Lung (tissue), 12 donors: Measurements from ENCODE around the gene ADCY3. TPM values are rescaled to one million over a fixed set of nuclear protein-coding genes. Genes with fewer than 3 reads are reported as not detected.

Experiments
- ATAC-seq: fragments of 200-7000 bp; cut with Tn5 transposase; one replicate; pipeline ENCODE4 v1.9.1; 2020; ENCODE audit warnings: moderate number of reproducible peaks; ENCODE audit not compliant: insufficient read depth, low FRiP score
- DNase-seq, 3 donors: peaks; one replicate each; pipeline ENCODE4 v3.0.0-alpha.2; 2013 to 2017
- H3K27ac ChIP-seq, 2 donors: one replicate each; pipeline ENCODE4 v1.5.1; 2013; ENCODE audit warnings: mild to moderate bottlenecking in 2 of 2, moderate library complexity in 2 of 2, control low read depth in 1 of 2, inconsistent platforms in 1 of 2, low read depth in 1 of 2, low read length in 1 of 2
- H3K27me3 ChIP-seq, 3 donors: one replicate each; pipeline ENCODE4 v1.5.1; 2013; ENCODE audit warnings: low read length in 2 of 3; ENCODE audit not compliant: control insufficient read depth in 3 of 3, insufficient read depth in 3 of 3
- H3K36me3 ChIP-seq, 4 donors: one replicate each; pipeline ENCODE4 v1.5.1; 2013; ENCODE audit warnings: low read length in 4 of 4, mild to moderate bottlenecking in 1 of 4, moderate library complexity in 1 of 4; ENCODE audit not compliant: control insufficient read depth in 4 of 4, insufficient read depth in 4 of 4
- H3K4me1 ChIP-seq, 5 donors: one replicate each; pipeline ENCODE4 v1.5.1; 2013; ENCODE audit warnings: low read length in 5 of 5, mild to moderate bottlenecking in 2 of 5, moderate library complexity in 1 of 5; ENCODE audit not compliant: control insufficient read depth in 5 of 5, insufficient read depth in 5 of 5
- H3K4me3 ChIP-seq: one replicate; pipeline ENCODE4 v1.5.1; 2013; ENCODE audit warnings: mild to moderate bottlenecking, control low read depth, moderate library complexity
- H3K9ac ChIP-seq, 2 donors: one replicate each; pipeline ENCODE4 v1.5.1; 2013; ENCODE audit warnings: low read length in 2 of 2, control low read depth in 1 of 2; ENCODE audit not compliant: insufficient read depth in 1 of 2
- H3K9me3 ChIP-seq, 4 donors: one replicate each; pipeline ENCODE4 v1.5.1; 2013; ENCODE audit warnings: low read length in 3 of 4, mild to moderate bottlenecking in 1 of 4, moderate library complexity in 1 of 4; ENCODE audit not compliant: control insufficient read depth in 4 of 4, insufficient read depth in 3 of 4
- WGBS, 2 donors: extraction: QIAGEN DNeasy Blood & Tissue Kit; methylation state at CpG; one replicate each; pipeline ENCODE4 v1.1.7; 2013; 5-methylcytosine and 5-hydroxymethylcytosine counted together
- polyA plus RNA-seq, 2 donors: library from polyadenylated mRNA; stranded (reverse); fragments of 200-250 nt; gene quantifications; one replicate each; pipeline ENCODE4 v1.2.1, GENCODE V29; 2013
- total RNA-seq, 2 donors: library from RNA; depleted of rRNA in 1 of 2; stranded (reverse); fragments of >200 nt in 1 of 2; gene quantifications; one replicate each; pipeline ENCODE4 v1.2.1, GENCODE V29; 2014 to 2021
- TF ChIP-seq, protein P1 (sequence below): IDR thresholded peaks from 2 replicates; pipeline ENCODE4 v1.5.1; 2012; ENCODE audit warnings: mild to moderate bottlenecking; ENCODE audit errors: control extremely low read depth, extremely low read depth
- donor health status: control.
- donor health status: control.
- donor health status: Bipolar disorder and iron deficiency.
- donor health status: healthy.
- donor health status: DM: yes; HTN: yes; CAD: no.

ADCY3 gene
- total and polyA plus RNA-seq, 4 donors, result 27.9 to 74.8 (median 45.8) TPM

DNA sequence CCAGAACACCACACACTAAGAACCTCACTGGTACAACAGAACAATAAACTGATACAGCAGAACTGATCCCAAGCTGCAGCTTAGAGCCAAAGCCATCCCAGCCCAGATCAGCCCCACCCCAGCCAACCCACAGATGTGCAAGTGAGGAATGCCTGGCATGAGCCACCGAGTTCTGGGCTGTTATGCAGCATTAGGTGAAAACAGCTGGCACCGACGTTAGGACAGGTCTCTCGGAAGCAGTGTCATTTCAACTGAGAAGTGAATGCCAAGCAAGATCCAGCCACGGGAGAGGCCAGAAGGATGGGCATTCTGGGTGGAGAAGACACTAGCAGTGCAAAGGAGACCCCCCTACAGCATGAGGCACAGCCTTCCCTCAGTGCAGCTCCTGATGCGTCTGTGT is 38.9 kb downstream of the ADCY3 start:
- H3K27ac ChIP-seq, result no peak overlapping the region
- no peaks in the 10 kb centered on the region for H3K27me3 ChIP-seq
- H3K36me3 ChIP-seq, result peaks cover 0 to 3% (median 0%) of the 10 kb centered on the region in 4 donors
- 89 to 96% methylated on average over 6 of the region's 6 CpGs for WGBS, 2 donors
- ATAC-seq, result no peak
- H3K4me1 ChIP-seq, result peaks cover 0 to 10% (median 0%) of the 10 kb centered on the region in 5 donors
- TF ChIP-seq, protein P1, sequence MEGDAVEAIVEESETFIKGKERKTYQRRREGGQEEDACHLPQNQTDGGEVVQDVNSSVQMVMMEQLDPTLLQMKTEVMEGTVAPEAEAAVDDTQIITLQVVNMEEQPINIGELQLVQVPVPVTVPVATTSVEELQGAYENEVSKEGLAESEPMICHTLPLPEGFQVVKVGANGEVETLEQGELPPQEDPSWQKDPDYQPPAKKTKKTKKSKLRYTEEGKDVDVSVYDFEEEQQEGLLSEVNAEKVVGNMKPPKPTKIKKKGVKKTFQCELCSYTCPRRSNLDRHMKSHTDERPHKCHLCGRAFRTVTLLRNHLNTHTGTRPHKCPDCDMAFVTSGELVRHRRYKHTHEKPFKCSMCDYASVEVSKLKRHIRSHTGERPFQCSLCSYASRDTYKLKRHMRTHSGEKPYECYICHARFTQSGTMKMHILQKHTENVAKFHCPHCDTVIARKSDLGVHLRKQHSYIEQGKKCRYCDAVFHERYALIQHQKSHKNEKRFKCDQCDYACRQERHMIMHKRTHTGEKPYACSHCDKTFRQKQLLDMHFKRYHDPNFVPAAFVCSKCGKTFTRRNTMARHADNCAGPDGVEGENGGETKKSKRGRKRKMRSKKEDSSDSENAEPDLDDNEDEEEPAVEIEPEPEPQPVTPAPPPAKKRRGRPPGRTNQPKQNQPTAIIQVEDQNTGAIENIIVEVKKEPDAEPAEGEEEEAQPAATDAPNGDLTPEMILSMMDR, result no peak
- no peak for DNase-seq
- no peak overlapping the region for H3K4me3 ChIP-seq
- no peak overlapping the region for H3K9ac ChIP-seq
- no peaks in the 10 kb centered on the region for H3K9me3 ChIP-seq

DNA sequence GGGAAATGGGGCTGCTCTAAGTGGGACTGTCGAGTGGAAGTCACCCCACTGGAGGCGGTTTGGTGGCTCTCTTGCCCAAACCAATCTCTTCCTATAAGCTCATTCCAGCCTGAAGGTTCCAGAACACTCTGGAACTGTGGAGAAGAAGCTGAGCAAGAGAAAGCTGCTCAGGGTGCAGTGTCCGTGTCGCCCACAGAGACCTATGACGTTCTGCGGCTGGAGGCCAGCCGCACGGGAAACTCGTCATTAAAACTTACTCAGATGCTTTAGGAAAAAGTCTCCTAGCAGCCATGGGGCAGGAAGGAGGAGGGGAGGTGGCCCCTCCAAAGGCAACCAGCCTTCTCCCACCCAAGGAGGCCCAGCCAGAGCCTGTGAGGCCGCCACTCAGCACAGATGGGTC is 41.7 kb downstream of the ADCY3 start:
- no peaks in the 10 kb centered on the region for H3K27me3 ChIP-seq
- no peaks in the 10 kb centered on the region for H3K9me3 ChIP-seq
- TF ChIP-seq, protein P1, result no peak
- no peak overlapping the region for H3K9ac ChIP-seq
- WGBS, 2 donors, result 90% methylated on average over 10 of the region's 10 CpGs
- H3K4me1 ChIP-seq, result no peaks in the 10 kb centered on the region
- no peak overlapping the region for H3K4me3 ChIP-seq
- no peak for ATAC-seq
- DNase-seq, result no peak
- H3K27ac ChIP-seq, result no peak overlapping the region
- peaks cover 0 to 3% (median 0%) of the 10 kb centered on the region in 4 donors for H3K36me3 ChIP-seq

DNA sequence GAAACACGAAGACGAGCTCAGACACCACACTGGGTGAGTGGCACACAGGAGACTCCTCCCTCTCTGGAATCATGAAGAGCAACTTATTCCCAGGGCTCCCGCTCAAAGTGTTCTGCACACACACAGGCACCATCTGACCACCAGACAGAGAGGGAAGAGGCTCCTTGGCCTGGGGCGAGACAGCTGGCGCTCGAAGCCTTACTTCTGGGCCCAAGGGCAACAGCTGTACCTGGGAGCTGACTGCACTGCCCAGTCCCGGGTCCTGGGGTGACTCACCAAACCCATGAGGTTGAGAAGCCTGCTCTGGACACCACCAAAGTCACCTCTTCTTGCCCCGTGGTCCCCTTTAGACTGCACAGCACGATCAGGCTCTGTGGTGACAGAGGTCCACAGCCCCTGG is 42.4 kb downstream of the ADCY3 start:
- WGBS, 2 donors, result 87 to 88% methylated on average over 9 of the region's 9 CpGs
- ATAC-seq, result no peak

More for the DNA sequence above, 42.4 kb downstream of the ADCY3 start:
- Histone ChIP-seq H3K9me3 (no peaks in the 10 kb centered on the region), H3K9ac (no peak overlapping the region), H3K27me3 (no peaks in the 10 kb centered on the region), H3K4me1 (peaks cover 0 to 4% (median 0%) of the 10 kb centered on the region in 5 donors), H3K36me3 (peaks cover 0 to 3% (median 0%) of the 10 kb centered on the region in 4 donors), H3K27ac (peak overlapping the region in 1 of 2 donors; percentile 1), H3K4me3 (no peak overlapping the region)
- no peak for DNase-seq
- TF ChIP-seq, protein P1, result no peak
